ENCODE measurements around the gene GLUL. TPM values are rescaled to one million over a fixed set of nuclear protein-coding genes. Genes with fewer than 3 reads are reported as not detected.

GLUL gene
- total and polyA plus RNA-seq, 4 donors = 306 to 1,177 (median 723) TPM

DNA sequence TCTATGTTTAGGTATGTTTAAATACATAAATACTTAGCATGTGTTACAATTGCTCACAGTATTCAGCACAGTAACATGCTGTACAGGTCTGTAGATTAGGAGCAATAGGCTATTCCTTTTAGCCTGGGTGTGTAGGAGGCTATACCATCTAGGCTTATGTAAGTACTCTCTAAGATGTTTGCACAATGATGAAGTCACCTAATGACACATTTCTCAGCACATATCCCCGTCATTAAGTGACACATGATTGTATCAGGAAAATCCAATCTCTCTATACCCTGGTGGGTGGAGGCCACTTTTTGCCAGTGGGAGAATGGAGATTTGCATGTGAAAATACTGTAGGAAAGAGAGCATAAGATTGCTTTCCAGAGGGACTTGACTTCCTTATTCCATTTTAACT, 14.4 kb upstream of the GLUL start:
- Histone ChIP-seq H3K9me3 (ENCODE audit: control insufficient read depth in 4 of 4, low read length in 3 of 4) (peaks cover 0 to 3% (median 0%) of the 10 kb centered on the region in 4 donors), H3K4me3 (ENCODE audit: low read depth in 1 of 3, low read length in 3 of 3) (no peak overlapping the region), H3K9ac (ENCODE audit: low read depth in 1 of 2, low read length in 2 of 2) (no peak overlapping the region), H3K36me3 (ENCODE audit: control insufficient read depth in 4 of 4, insufficient read depth in 3 of 4, low read depth in 1 of 4, low read length in 3 of 4) (no peaks in the 10 kb centered on the region), H3K4me1 (ENCODE audit: control insufficient read depth in 4 of 4, insufficient read depth in 4 of 4, low read length in 3 of 4) (peaks cover 2 to 21% (median 9%) of the 10 kb centered on the region in 4 donors), H3K27ac (ENCODE audit: low read depth in 1 of 2, low read length in 2 of 2) (no peak overlapping the region), H3K27me3 (ENCODE audit: control insufficient read depth in 4 of 4, insufficient read depth in 4 of 4, low read length in 3 of 4) (no peaks in the 10 kb centered on the region)
- TF ChIP-seq HNF4G (IDR thresholded peaks at IDR 0.05) = no peak
- no peak for TF ChIP-seq FOXA1 (IDR thresholded peaks at IDR 0.05)
- TF ChIP-seq HNF4A (conservative IDR thresholded peaks at IDR 0.05) = no peak
- TF ChIP-seq, protein P1, sequence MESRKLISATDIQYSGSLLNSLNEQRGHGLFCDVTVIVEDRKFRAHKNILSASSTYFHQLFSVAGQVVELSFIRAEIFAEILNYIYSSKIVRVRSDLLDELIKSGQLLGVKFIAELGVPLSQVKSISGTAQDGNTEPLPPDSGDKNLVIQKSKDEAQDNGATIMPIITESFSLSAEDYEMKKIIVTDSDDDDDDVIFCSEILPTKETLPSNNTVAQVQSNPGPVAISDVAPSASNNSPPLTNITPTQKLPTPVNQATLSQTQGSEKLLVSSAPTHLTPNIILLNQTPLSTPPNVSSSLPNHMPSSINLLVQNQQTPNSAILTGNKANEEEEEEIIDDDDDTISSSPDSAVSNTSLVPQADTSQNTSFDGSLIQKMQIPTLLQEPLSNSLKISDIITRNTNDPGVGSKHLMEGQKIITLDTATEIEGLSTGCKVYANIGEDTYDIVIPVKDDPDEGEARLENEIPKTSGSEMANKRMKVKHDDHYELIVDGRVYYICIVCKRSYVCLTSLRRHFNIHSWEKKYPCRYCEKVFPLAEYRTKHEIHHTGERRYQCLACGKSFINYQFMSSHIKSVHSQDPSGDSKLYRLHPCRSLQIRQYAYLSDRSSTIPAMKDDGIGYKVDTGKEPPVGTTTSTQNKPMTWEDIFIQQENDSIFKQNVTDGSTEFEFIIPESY (IDR thresholded peaks at IDR 0.05) = no peak
- no peak for TF ChIP-seq FOXA2 (IDR thresholded peaks at IDR 0.05)
- TF ChIP-seq SP1 (IDR thresholded peaks at IDR 0.05) = no peak
- TF ChIP-seq RAD21 (IDR thresholded peaks at IDR 0.05) = no peak
- no peak for TF ChIP-seq JUND (IDR thresholded peaks at IDR 0.05)
- TF ChIP-seq NR2F2 (IDR thresholded peaks at IDR 0.05) = no peak
- TF ChIP-seq, protein P2, sequence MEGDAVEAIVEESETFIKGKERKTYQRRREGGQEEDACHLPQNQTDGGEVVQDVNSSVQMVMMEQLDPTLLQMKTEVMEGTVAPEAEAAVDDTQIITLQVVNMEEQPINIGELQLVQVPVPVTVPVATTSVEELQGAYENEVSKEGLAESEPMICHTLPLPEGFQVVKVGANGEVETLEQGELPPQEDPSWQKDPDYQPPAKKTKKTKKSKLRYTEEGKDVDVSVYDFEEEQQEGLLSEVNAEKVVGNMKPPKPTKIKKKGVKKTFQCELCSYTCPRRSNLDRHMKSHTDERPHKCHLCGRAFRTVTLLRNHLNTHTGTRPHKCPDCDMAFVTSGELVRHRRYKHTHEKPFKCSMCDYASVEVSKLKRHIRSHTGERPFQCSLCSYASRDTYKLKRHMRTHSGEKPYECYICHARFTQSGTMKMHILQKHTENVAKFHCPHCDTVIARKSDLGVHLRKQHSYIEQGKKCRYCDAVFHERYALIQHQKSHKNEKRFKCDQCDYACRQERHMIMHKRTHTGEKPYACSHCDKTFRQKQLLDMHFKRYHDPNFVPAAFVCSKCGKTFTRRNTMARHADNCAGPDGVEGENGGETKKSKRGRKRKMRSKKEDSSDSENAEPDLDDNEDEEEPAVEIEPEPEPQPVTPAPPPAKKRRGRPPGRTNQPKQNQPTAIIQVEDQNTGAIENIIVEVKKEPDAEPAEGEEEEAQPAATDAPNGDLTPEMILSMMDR (IDR thresholded peaks at IDR 0.05; ENCODE audit: low read depth, low read length, missing input control) = no peak
- WGBS = 83% methylated on average over 1 of the region's 1 CpG
- no peak for DNase-seq (ENCODE audit: low spot score)

DNA sequence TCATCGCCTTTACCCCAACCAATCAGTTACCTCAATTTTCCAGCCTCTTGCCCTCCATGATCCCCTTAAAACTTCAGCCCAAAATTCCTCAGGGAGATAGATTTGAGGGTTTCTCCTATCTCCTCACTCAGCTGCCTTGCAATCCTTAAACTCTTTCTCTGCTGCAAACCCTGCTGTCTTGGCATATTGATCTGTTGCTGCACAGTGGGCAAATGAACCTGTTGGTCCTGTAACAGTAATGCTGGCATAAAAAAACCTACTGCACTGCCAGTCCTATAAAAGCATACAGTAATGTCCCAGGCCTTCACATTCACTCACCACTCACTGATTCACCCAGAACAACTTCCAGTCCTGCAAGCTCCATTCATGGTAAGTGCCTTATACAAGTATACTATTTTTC, 14.0 kb upstream of the GLUL start:
- Histone ChIP-seq H3K27me3 (ENCODE audit: control insufficient read depth in 4 of 4, insufficient read depth in 4 of 4, low read length in 3 of 4) (no peaks in the 10 kb centered on the region), H3K4me1 (ENCODE audit: control insufficient read depth in 4 of 4, insufficient read depth in 4 of 4, low read length in 3 of 4) (peaks cover 2 to 17% (median 8%) of the 10 kb centered on the region in 4 donors), H3K4me3 (ENCODE audit: low read depth in 1 of 3, low read length in 3 of 3) (no peak overlapping the region), H3K27ac (ENCODE audit: low read depth in 1 of 2, low read length in 2 of 2) (no peak overlapping the region), H3K9ac (ENCODE audit: low read depth in 1 of 2, low read length in 2 of 2) (no peak overlapping the region), H3K36me3 (ENCODE audit: control insufficient read depth in 4 of 4, insufficient read depth in 3 of 4, low read depth in 1 of 4, low read length in 3 of 4) (no peaks in the 10 kb centered on the region), H3K9me3 (ENCODE audit: control insufficient read depth in 4 of 4, low read length in 3 of 4) (peaks cover 0 to 3% (median 0%) of the 10 kb centered on the region in 4 donors)
- DNase-seq (ENCODE audit: low spot score) = no peak
- WGBS = 93% methylated on average over 1 of the region's 1 CpG
- TF ChIP-seq RAD21 (IDR thresholded peaks at IDR 0.05) = no peak

DNA sequence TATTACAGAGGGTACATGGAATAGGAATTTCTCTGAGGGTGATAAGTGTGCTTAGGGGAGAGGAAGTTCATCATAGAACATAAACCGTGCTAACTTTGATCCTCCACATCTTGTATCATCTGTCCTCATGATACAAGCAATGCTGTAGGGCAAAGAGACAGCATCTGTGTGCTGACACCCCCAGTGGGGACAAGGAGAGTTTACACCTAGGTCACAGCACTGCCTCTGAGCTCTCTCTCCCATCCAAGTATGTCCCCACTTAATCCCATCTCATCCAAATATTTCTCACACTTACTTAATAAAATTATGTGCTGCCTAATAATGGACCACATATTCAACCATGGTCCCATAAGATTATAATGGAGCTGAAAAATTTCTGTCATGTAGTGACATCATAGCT, 13.2 kb upstream of the GLUL start:
- Histone ChIP-seq H3K27me3 (ENCODE audit: control insufficient read depth in 4 of 4, insufficient read depth in 4 of 4, low read length in 3 of 4) (no peaks in the 10 kb centered on the region), H3K36me3 (ENCODE audit: control insufficient read depth in 4 of 4, insufficient read depth in 3 of 4, low read depth in 1 of 4, low read length in 3 of 4) (no peaks in the 10 kb centered on the region), H3K9ac (ENCODE audit: low read depth in 1 of 2, low read length in 2 of 2) (no peak overlapping the region), H3K4me3 (ENCODE audit: low read depth in 1 of 3, low read length in 3 of 3) (no peak overlapping the region), H3K4me1 (ENCODE audit: control insufficient read depth in 4 of 4, insufficient read depth in 4 of 4, low read length in 3 of 4) (peaks cover 2 to 14% (median 6%) of the 10 kb centered on the region in 4 donors), H3K9me3 (ENCODE audit: control insufficient read depth in 4 of 4, low read length in 3 of 4) (peaks cover 0 to 3% (median 0%) of the 10 kb centered on the region in 4 donors), H3K27ac (ENCODE audit: low read depth in 1 of 2, low read length in 2 of 2) (no peak overlapping the region)
- no peak for DNase-seq (ENCODE audit: low spot score)
- 61% methylated on average over 1 of the region's 1 CpG for WGBS
- TF ChIP-seq RAD21 (IDR thresholded peaks at IDR 0.05) = no peak
- TF ChIP-seq, protein P3, sequence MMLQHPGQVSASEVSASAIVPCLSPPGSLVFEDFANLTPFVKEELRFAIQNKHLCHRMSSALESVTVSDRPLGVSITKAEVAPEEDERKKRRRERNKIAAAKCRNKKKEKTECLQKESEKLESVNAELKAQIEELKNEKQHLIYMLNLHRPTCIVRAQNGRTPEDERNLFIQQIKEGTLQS (IDR thresholded peaks at IDR 0.05) = no peak
- no peak for TF ChIP-seq EGR1 (IDR thresholded peaks at IDR 0.05; ENCODE audit: low read depth in 2 of 2)
- no peak for TF ChIP-seq YY1 (IDR thresholded peaks at IDR 0.05)
- TF ChIP-seq, protein P1 (IDR thresholded peaks at IDR 0.05) = no peak
- TF ChIP-seq, protein P4, sequence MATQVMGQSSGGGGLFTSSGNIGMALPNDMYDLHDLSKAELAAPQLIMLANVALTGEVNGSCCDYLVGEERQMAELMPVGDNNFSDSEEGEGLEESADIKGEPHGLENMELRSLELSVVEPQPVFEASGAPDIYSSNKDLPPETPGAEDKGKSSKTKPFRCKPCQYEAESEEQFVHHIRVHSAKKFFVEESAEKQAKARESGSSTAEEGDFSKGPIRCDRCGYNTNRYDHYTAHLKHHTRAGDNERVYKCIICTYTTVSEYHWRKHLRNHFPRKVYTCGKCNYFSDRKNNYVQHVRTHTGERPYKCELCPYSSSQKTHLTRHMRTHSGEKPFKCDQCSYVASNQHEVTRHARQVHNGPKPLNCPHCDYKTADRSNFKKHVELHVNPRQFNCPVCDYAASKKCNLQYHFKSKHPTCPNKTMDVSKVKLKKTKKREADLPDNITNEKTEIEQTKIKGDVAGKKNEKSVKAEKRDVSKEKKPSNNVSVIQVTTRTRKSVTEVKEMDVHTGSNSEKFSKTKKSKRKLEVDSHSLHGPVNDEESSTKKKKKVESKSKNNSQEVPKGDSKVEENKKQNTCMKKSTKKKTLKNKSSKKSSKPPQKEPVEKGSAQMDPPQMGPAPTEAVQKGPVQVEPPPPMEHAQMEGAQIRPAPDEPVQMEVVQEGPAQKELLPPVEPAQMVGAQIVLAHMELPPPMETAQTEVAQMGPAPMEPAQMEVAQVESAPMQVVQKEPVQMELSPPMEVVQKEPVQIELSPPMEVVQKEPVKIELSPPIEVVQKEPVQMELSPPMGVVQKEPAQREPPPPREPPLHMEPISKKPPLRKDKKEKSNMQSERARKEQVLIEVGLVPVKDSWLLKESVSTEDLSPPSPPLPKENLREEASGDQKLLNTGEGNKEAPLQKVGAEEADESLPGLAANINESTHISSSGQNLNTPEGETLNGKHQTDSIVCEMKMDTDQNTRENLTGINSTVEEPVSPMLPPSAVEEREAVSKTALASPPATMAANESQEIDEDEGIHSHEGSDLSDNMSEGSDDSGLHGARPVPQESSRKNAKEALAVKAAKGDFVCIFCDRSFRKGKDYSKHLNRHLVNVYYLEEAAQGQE (IDR thresholded peaks at IDR 0.05) = no peak
- no peak for TF ChIP-seq SP1 (IDR thresholded peaks at IDR 0.05)
- TF ChIP-seq RXRA (IDR thresholded peaks at IDR 0.05) = no peak
- TF ChIP-seq HNF4G (IDR thresholded peaks at IDR 0.05) = no peak

All from liver (tissue), 9 donors.